Esophagus muscularis mucosa (tissue), 4 donors: ENCODE measurements around the gene B4GALT6. TPM values are rescaled to one million over a fixed set of nuclear protein-coding genes. Genes with fewer than 3 reads are reported as not detected.

Experiments
- DNase-seq: peaks from one replicate; pipeline ENCODE4 v3.0.0-alpha.2; 2017; ENCODE audit errors: extremely low spot score
- H3K27ac ChIP-seq, 4 donors: fragments of 200-600 bp; sonication (generic); replicated peaks in 1 of 4; 1 replicate in 3 of 4; 2 replicates in 1 of 4; pipeline ENCODE4 v1.5.1; 2016 to 2019; ENCODE audit warnings: mild to moderate bottlenecking in 1 of 4
- H3K27me3 ChIP-seq, 4 donors: fragments of 200-600 bp; sonication (generic); one replicate each; pipeline versions ENCODE4 v1.5.1 to v1.6.0; 2016 to 2019
- H3K36me3 ChIP-seq, 4 donors: fragments of 200-600 bp; sonication (generic); one replicate each; pipeline ENCODE4 v1.5.1; 2016 to 2019
- H3K4me1 ChIP-seq, 4 donors: fragments of 200-600 bp; sonication (generic); one replicate each; pipeline ENCODE4 v1.5.1; 2016 to 2019
- H3K4me3 ChIP-seq, 4 donors: fragments of 200-600 bp; sonication (generic); 1 replicate in 2 of 4; 2 replicates in 2 of 4; pipeline ENCODE4 v1.5.1; 2016 to 2019; ENCODE audit warnings: mild to moderate bottlenecking in 4 of 4, moderate library complexity in 1 of 4
- H3K9me3 ChIP-seq, 4 donors: fragments of 200-600 bp; sonication (generic); 1 replicate in 3 of 4; 2 replicates in 1 of 4; pipeline ENCODE4 v1.5.1; 2016 to 2019
- EP300 ChIP-seq: sonication (generic); formaldehyde crosslinking; IDR thresholded peaks from one replicate; pipeline ENCODE4 v1.6.1; 2017; ENCODE audit warnings: antibody characterized with exemption
- POLR2A ChIP-seq: fragments of 450-650 bp; IDR thresholded peaks from one replicate; pipeline ENCODE4 v1.6.1; 2017; ENCODE audit warnings: antibody characterized with exemption, moderate library complexity, mild to moderate bottlenecking, low read depth
- POLR2AphosphoS5 ChIP-seq, 2 donors: sonication (generic); formaldehyde crosslinking; IDR thresholded peaks; one replicate each; pipeline ENCODE4 v1.6.1; 2017; ENCODE audit warnings: antibody characterized with exemption in 2 of 2
- WGBS: methylation state at CpG from one replicate; pipeline ENCODE4 v1.1.5; 2018; 5-methylcytosine and 5-hydroxymethylcytosine counted together
- intact Hi-C: fragments of 100-400 bp; cut with DNase I; formaldehyde crosslinking; loops from one replicate; pipeline ENCODE4 v1.15.1; 2023
- total RNA-seq, 4 donors: library from RNA; depleted of rRNA; stranded (reverse); fragments of >200 nt; gene quantifications; one replicate each; pipeline versions ENCODE4 v1.1.0 to v1.2.1, GENCODE V29; 2016
- TF ChIP-seq, protein P1 (sequence below), 3 experiments: fragments of 200-600 bp in 2 of 3; fragments of 450-650 bp in 1 of 3; sonication (generic) in 2 of 3; IDR thresholded peaks; one replicate each; pipeline ENCODE4 v1.5.1; 2017 to 2019; ENCODE audit warnings: antibody characterized with exemption in 3 of 3, mild to moderate bottlenecking in 2 of 3, moderate library complexity in 1 of 3

B4GALT6 gene
- total RNA-seq, 4 donors from 2014 or later: 4.5 to 12.0 (median 8.0) TPM

DNA sequence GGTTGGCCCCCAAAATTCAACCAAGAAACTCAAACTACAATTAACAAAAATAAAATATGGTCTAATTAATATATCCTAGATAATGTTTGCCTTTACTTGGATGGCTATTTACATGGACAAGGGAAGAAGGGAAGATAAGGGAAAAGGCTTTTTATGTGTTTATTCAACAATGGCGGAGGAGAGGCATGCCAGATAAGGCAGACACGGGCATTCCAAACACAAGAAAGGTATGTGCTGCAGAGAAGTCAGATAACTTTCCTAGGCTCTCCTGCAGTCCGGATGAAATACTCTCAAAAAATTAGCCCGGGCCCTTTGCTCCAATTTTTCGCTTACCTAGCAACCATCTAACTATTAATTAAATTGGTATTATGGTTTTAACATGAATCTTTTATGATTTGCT is 97.8 kb downstream of the B4GALT6 start:
- Histone ChIP-seq H3K36me3 (no peaks in the 10 kb centered on the region), H3K27ac (no peak overlapping the region), H3K4me3 (no peak overlapping the region), H3K4me1 (peaks cover 0 to 3% (median 0%) of the 10 kb centered on the region in 4 donors), H3K9me3 (no peaks in the 10 kb centered on the region), H3K27me3 (no peaks in the 10 kb centered on the region)
- TF ChIP-seq EP300 (no peak), POLR2AphosphoS5 (IDR thresholded peaks at IDR 0.05) (no peak), POLR2A (no peak)
- TF ChIP-seq, protein P1, sequence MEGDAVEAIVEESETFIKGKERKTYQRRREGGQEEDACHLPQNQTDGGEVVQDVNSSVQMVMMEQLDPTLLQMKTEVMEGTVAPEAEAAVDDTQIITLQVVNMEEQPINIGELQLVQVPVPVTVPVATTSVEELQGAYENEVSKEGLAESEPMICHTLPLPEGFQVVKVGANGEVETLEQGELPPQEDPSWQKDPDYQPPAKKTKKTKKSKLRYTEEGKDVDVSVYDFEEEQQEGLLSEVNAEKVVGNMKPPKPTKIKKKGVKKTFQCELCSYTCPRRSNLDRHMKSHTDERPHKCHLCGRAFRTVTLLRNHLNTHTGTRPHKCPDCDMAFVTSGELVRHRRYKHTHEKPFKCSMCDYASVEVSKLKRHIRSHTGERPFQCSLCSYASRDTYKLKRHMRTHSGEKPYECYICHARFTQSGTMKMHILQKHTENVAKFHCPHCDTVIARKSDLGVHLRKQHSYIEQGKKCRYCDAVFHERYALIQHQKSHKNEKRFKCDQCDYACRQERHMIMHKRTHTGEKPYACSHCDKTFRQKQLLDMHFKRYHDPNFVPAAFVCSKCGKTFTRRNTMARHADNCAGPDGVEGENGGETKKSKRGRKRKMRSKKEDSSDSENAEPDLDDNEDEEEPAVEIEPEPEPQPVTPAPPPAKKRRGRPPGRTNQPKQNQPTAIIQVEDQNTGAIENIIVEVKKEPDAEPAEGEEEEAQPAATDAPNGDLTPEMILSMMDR (IDR thresholded peaks at IDR 0.05): no peak
- WGBS: 64% methylated on average over 5 of the region's 5 CpGs
- DNase-seq: no peak
- intact Hi-C loops: no loop called here

DNA sequence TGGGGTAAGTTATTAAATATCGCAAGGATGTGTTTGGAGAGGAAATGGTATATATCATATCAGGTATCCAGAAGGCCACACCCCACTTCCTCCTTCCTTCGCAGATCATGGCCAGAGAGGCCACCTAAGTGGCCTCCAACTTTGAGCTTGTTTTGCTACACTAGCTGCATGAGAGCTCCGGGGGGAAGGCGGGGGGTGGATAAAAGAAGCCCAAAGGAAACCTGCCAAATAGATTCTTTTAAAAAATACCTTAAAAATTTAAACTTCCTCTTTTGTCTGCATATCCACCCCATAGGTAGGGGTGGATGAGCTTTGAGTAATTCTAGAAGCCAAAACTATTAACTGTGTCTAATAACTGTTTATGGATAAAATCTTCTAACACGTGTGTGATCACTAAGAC is 98.4 kb downstream of the B4GALT6 start:
- DNase-seq: no peak
- intact Hi-C loops: no loop called here
- H3K27ac ChIP-seq: no peak overlapping the region
- H3K36me3 ChIP-seq: no peaks in the 10 kb centered on the region
- WGBS: 81% methylated on average over 5 of the region's 5 CpGs
- H3K4me1 ChIP-seq: peaks cover 0 to 5% (median 0%) of the 10 kb centered on the region in 4 donors
- no peaks in the 10 kb centered on the region for H3K9me3 ChIP-seq
- TF ChIP-seq EP300 (no peak), POLR2A (no peak), POLR2AphosphoS5 (IDR thresholded peaks at IDR 0.05) (no peak)
- no peaks in the 10 kb centered on the region for H3K27me3 ChIP-seq
- H3K4me3 ChIP-seq: no peak overlapping the region

DNA sequence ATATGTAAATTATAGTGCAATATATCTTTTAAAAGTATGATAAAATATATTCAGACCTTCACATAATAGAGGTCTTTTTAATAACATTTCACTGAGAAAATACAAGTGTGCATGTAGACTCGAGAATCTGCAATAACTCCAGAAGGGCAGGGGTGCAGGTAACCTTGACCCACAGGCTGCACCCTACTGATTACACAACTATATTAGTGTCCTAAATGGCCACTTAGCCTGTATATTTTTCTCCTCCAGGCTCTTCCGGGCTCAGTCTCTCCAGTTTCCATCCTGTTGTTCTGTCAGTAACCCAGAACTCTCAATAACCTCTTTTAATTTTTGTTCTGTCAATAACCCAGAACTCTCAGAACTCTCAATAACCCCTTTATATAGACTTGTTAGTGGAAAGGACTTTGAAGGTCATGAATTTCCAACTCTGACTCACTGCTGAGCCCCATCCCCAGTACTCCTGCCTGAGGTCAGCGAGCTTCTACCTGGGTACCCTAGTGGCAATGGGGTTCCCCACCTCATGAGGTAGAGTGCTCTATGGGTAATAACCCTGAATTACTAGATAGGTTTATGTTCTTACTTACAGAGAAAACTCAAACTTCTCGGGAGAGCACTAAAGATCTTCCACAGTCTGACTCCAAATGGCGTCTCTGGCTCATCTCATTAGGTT is 101.1 kb downstream of the B4GALT6 start:
- H3K36me3 ChIP-seq: no peaks in the 10 kb centered on the region
- H3K27ac ChIP-seq: no peak overlapping the region
- TF ChIP-seq, protein P1 (IDR thresholded peaks at IDR 0.05): no peak
- TF ChIP-seq EP300: no peak
- WGBS: 88% methylated on average over 5 of the region's 5 CpGs
- no peaks in the 10 kb centered on the region for H3K9me3 ChIP-seq
- peaks cover 0 to 5% (median 0%) of the 10 kb centered on the region in 4 donors for H3K4me1 ChIP-seq
- intact Hi-C loops: no loop called here
- H3K27me3 ChIP-seq: no peaks in the 10 kb centered on the region
- no peak overlapping the region for H3K4me3 ChIP-seq
- no peak for DNase-seq

DNA sequence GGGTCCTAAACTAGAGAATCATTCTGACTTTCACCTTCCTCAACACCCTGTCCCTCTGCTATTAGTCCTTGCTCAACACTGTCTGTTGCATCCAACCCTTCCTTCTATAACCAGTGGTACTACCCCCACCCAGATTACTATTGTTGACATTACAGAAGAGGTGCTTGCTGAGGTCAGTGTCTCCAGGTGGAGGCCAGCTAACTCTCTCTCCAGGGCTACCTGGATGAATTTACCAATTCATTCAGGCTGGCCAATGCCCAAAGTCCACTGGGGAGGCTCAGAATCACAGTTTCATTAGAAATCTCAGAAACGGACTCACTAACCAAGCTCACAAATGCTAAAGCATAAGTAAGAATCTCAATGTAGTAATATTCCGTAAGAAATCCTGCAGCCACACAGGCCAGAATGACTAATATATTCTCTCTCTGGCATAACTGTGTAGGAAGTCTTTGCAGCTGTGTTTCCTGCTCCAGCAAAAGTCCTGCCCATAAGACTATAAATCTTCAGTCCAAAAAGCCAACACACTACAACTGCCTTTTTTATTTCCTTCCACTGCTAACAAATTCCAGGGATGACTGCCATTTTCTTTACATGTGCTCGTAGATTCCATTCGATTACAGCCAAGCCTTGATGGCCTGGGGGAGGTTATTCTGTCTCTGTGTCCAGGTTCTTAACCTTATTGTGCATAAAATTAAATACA is 102.7 kb downstream of the B4GALT6 start:
- H3K36me3 ChIP-seq: no peaks in the 10 kb centered on the region
- WGBS: 37% methylated on average over 4 of the region's 4 CpGs
- intact Hi-C loops: no loop called here

DNA sequence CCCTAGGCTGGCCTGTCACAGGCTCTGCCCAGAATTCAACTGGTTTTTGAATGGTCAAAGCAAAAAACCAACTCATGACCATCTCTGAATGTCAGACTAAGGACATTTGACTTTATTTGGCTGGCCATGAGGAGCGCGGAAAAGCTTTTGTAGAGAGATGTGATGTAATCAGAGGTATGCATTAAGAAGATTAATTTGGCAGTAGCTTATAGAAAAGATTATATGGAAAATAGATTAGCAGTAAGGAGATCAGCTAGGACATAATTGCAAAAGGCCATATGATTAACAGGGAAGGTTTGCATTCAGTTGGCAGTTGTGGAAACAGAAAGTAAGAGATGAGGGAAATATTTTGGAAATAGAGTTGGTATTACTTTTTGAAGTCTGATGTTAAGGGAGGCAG is 105.0 kb downstream of the B4GALT6 start:
- 91% methylated on average over 2 of the region's 2 CpGs for WGBS
- TF ChIP-seq POLR2A (no peak), POLR2AphosphoS5 (IDR thresholded peaks at IDR 0.05) (no peak), EP300 (no peak)
- TF ChIP-seq, protein P1 (IDR thresholded peaks at IDR 0.05): no peak
- no peaks in the 10 kb centered on the region for H3K27me3 ChIP-seq
- no peaks in the 10 kb centered on the region for H3K36me3 ChIP-seq
- H3K4me1 ChIP-seq: peaks cover 0 to 5% (median 0%) of the 10 kb centered on the region in 4 donors
- no peak for DNase-seq
- H3K27ac ChIP-seq: no peak overlapping the region
- intact Hi-C loops: no loop called here
- no peaks in the 10 kb centered on the region for H3K9me3 ChIP-seq
- no peak overlapping the region for H3K4me3 ChIP-seq

More for the DNA sequence above, 102.7 kb downstream of the B4GALT6 start:
- Histone ChIP-seq H3K27ac (no peak overlapping the region), H3K4me1 (peaks cover 0 to 5% (median 0%) of the 10 kb centered on the region in 4 donors), H3K9me3 (no peaks in the 10 kb centered on the region), H3K4me3 (no peak overlapping the region), H3K27me3 (no peaks in the 10 kb centered on the region)
- TF ChIP-seq EP300 (no peak), POLR2AphosphoS5 (IDR thresholded peaks at IDR 0.05) (no peak), POLR2A (no peak)
- TF ChIP-seq, protein P1 (IDR thresholded peaks at IDR 0.05): no peak
- DNase-seq: no peak
